SK-N-SH treated with all-trans-retinoic acid at 6 μM for 48 hours (cell line): ENCODE results near the gene FAM3B.

Experiments
- ATAC-seq: fragments of 200-7000 bp; cut with Tn5 transposase; 3 replicates; pipeline ENCODE4 v1.9.1; 2020; ENCODE audit warnings: mild to moderate bottlenecking, moderate library complexity
- ARNTL ChIP-seq: fragments of 450-650 bp; formaldehyde crosslinking; IDR thresholded peaks from 2 replicates; pipeline ENCODE4 v1.5.0; 2020; ENCODE audit warnings: low read depth, mild to moderate bottlenecking, moderate library complexity, borderline replicate concordance
- BACH2 ChIP-seq: fragments of 250-450 bp; sonication (Bioruptor Pico); IDR thresholded peaks from 2 replicates; pipeline ENCODE4 v1.9.0; 2021; ENCODE audit warnings: mild to moderate bottlenecking, borderline replicate concordance
- CSDC2 ChIP-seq: fragments of 250-450 bp; sonication (Bioruptor Pico); IDR thresholded peaks from 2 replicates; pipeline ENCODE4 v1.5.0; 2020; ENCODE audit warnings: mild to moderate bottlenecking, moderate library complexity
- ESRRG ChIP-seq: fragments of 250-450 bp; sonication (Bioruptor Pico); IDR thresholded peaks from 2 replicates; pipeline ENCODE4 v1.6.1; 2021; ENCODE audit warnings: mild to moderate bottlenecking
- GLIS3 ChIP-seq: fragments of 250-450 bp; sonication (Bioruptor Pico); IDR thresholded peaks from 2 replicates; pipeline ENCODE4 v1.5.0; 2020; ENCODE audit warnings: mild to moderate bottlenecking, moderate library complexity
- ISL1 ChIP-seq: fragments of 250-450 bp; sonication (Bioruptor Pico); IDR thresholded peaks from 2 replicates; pipeline ENCODE4 v2.1.2; 2022; ENCODE audit warnings: mild to moderate bottlenecking, moderate library complexity
- OSR1 ChIP-seq: fragments of 250-450 bp; sonication (Bioruptor Pico); IDR thresholded peaks from 2 replicates; pipeline ENCODE4 v1.8.0; 2022; ENCODE audit warnings: moderate library complexity, mild to moderate bottlenecking, inconsistent platforms
- PPARA ChIP-seq: fragments of 250-450 bp; sonication (Bioruptor Pico); IDR thresholded peaks from 2 replicates; pipeline ENCODE4 v1.5.0; 2020; ENCODE audit warnings: mild to moderate bottlenecking, borderline replicate concordance
- RARB ChIP-seq: fragments of 250-450 bp; sonication (Bioruptor Pico); IDR thresholded peaks from 2 replicates; pipeline ENCODE4 v1.8.0; 2021; ENCODE audit warnings: mild to moderate bottlenecking, moderate library complexity
- SNAI2 ChIP-seq: fragments of 250-450 bp; sonication (Bioruptor Pico); IDR thresholded peaks from 2 replicates; pipeline ENCODE4 v1.5.0; 2020; ENCODE audit warnings: mild to moderate bottlenecking, moderate library complexity
- TCF4 ChIP-seq: fragments of 250-450 bp; sonication (Bioruptor Pico); IDR thresholded peaks from 2 replicates; pipeline ENCODE4 v1.8.0; 2021; ENCODE audit warnings: mild to moderate bottlenecking, moderate library complexity, borderline replicate concordance
- TOX ChIP-seq: fragments of 250-450 bp; sonication (Bioruptor Pico); IDR thresholded peaks from 2 replicates; pipeline ENCODE4 v1.8.0; 2021; ENCODE audit warnings: mild to moderate bottlenecking, moderate library complexity, borderline replicate concordance
- ZC3H10 ChIP-seq: fragments of 250-450 bp; sonication (Bioruptor Pico); IDR thresholded peaks from 2 replicates; pipeline ENCODE4 v1.5.1; 2021; ENCODE audit warnings: mild to moderate bottlenecking, moderate library complexity
- ZFP3 ChIP-seq: fragments of 250-450 bp; sonication (Bioruptor Pico); IDR thresholded peaks from 2 replicates; pipeline ENCODE4 v1.5.0; 2020; ENCODE audit warnings: mild to moderate bottlenecking, moderate library complexity
- ZFP30 ChIP-seq: fragments of 450-650 bp; formaldehyde crosslinking; IDR thresholded peaks from 2 replicates; pipeline ENCODE4 v1.5.0; 2022; ENCODE audit warnings: mild to moderate bottlenecking, moderate library complexity
- ZNF565 ChIP-seq: fragments of 450-650 bp; formaldehyde crosslinking; conservative IDR thresholded peaks from 2 replicates; pipeline ENCODE4 v1.5.0; 2020; ENCODE audit warnings: low read depth, mild to moderate bottlenecking, moderate library complexity
- ZNF70 ChIP-seq: fragments of 450-650 bp; formaldehyde crosslinking; IDR thresholded peaks from 2 replicates; pipeline ENCODE4 v1.5.0; 2020; ENCODE audit warnings: mild to moderate bottlenecking, moderate library complexity
- ZNF8 ChIP-seq: fragments of 450-650 bp; formaldehyde crosslinking; IDR thresholded peaks from 2 replicates; pipeline ENCODE4 v1.5.0; 2020; ENCODE audit warnings: mild to moderate bottlenecking, moderate library complexity
- TF ChIP-seq, protein P1 (sequence below): fragments of 250-450 bp; sonication (Bioruptor Pico); IDR thresholded peaks from 2 replicates; pipeline ENCODE4 v1.5.0; 2020; ENCODE audit warnings: mild to moderate bottlenecking, moderate library complexity
- TF ChIP-seq, protein P2 (sequence below): fragments of 250-450 bp; sonication (Bioruptor Pico); IDR thresholded peaks from 2 replicates; pipeline ENCODE4 v1.8.0; 2021; ENCODE audit warnings: low read depth, mild to moderate bottlenecking, moderate library complexity, borderline replicate concordance
- TF ChIP-seq, protein P3 (sequence below): fragments of 250-450 bp; sonication (Bioruptor Pico); IDR thresholded peaks from 2 replicates; pipeline ENCODE4 v1.5.1; 2020; ENCODE audit warnings: low read depth, mild to moderate bottlenecking, moderate library complexity
- TF ChIP-seq, protein P4 (sequence below): fragments of 250-450 bp; sonication (Bioruptor Pico); IDR thresholded peaks from 2 replicates; pipeline ENCODE4 v1.5.1; 2021; ENCODE audit warnings: mild to moderate bottlenecking, moderate library complexity
- TF ChIP-seq, protein P5 (sequence below): fragments of 250-450 bp; sonication (Bioruptor Pico); IDR thresholded peaks from 2 replicates; pipeline ENCODE4 v1.8.0; 2020; ENCODE audit warnings: mild to moderate bottlenecking, moderate library complexity, borderline replicate concordance

Gene FAM3B

DNA sequence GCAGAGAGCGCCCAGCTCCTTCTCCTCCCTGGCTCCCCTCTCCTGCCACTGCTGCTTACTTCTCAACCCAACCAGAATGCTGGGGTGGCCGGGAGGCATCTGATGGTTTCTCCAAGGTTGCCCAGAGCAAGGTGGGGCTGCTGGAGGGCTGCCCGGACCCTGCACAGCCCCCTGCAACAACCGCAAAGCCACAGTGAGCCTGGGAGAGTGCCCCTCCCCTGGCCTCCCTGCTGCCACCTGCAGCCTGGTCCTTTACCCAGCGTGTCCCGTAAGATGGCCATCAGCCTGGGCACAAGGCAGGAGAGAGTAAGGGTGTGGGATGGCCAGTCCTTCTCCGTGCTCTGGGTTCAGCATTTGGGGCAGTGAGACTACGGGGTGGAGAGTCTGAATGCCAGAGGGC is 62.2 kb downstream of the FAM3B start:
- TF ChIP-seq PPARA (CRISPR knock-in tag): no peak
- TF ChIP-seq, protein P1, sequence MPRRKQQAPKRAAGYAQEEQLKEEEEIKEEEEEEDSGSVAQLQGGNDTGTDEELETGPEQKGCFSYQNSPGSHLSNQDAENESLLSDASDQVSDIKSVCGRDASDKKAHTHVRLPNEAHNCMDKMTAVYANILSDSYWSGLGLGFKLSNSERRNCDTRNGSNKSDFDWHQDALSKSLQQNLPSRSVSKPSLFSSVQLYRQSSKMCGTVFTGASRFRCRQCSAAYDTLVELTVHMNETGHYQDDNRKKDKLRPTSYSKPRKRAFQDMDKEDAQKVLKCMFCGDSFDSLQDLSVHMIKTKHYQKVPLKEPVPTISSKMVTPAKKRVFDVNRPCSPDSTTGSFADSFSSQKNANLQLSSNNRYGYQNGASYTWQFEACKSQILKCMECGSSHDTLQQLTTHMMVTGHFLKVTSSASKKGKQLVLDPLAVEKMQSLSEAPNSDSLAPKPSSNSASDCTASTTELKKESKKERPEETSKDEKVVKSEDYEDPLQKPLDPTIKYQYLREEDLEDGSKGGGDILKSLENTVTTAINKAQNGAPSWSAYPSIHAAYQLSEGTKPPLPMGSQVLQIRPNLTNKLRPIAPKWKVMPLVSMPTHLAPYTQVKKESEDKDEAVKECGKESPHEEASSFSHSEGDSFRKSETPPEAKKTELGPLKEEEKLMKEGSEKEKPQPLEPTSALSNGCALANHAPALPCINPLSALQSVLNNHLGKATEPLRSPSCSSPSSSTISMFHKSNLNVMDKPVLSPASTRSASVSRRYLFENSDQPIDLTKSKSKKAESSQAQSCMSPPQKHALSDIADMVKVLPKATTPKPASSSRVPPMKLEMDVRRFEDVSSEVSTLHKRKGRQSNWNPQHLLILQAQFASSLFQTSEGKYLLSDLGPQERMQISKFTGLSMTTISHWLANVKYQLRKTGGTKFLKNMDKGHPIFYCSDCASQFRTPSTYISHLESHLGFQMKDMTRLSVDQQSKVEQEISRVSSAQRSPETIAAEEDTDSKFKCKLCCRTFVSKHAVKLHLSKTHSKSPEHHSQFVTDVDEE (CRISPR knock-in tag): no peak
- TF ChIP-seq ZC3H10 (CRISPR knock-in tag): no peak
- no peak for TF ChIP-seq ZNF565
- TF ChIP-seq TCF4: no peak
- TF ChIP-seq ZFP3: no peak
- TF ChIP-seq, protein P2, sequence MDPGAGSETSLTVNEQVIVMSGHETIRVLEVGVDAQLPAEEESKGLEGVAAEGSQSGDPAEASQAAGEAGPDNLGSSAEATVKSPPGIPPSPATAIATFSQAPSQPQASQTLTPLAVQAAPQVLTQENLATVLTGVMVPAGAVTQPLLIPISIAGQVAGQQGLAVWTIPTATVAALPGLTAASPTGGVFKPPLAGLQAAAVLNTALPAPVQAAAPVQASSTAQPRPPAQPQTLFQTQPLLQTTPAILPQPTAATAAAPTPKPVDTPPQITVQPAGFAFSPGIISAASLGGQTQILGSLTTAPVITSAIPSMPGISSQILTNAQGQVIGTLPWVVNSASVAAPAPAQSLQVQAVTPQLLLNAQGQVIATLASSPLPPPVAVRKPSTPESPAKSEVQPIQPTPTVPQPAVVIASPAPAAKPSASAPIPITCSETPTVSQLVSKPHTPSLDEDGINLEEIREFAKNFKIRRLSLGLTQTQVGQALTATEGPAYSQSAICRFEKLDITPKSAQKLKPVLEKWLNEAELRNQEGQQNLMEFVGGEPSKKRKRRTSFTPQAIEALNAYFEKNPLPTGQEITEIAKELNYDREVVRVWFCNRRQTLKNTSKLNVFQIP: no peak
- no peak for TF ChIP-seq BACH2 (CRISPR knock-in tag)
- TF ChIP-seq, protein P3, sequence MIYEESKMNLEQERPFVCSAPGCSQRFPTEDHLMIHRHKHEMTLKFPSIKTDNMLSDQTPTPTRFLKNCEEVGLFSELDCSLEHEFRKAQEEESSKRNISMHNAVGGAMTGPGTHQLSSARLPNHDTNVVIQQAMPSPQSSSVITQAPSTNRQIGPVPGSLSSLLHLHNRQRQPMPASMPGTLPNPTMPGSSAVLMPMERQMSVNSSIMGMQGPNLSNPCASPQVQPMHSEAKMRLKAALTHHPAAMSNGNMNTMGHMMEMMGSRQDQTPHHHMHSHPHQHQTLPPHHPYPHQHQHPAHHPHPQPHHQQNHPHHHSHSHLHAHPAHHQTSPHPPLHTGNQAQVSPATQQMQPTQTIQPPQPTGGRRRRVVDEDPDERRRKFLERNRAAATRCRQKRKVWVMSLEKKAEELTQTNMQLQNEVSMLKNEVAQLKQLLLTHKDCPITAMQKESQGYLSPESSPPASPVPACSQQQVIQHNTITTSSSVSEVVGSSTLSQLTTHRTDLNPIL (CRISPR knock-in tag): no peak
- TF ChIP-seq, protein P4, sequence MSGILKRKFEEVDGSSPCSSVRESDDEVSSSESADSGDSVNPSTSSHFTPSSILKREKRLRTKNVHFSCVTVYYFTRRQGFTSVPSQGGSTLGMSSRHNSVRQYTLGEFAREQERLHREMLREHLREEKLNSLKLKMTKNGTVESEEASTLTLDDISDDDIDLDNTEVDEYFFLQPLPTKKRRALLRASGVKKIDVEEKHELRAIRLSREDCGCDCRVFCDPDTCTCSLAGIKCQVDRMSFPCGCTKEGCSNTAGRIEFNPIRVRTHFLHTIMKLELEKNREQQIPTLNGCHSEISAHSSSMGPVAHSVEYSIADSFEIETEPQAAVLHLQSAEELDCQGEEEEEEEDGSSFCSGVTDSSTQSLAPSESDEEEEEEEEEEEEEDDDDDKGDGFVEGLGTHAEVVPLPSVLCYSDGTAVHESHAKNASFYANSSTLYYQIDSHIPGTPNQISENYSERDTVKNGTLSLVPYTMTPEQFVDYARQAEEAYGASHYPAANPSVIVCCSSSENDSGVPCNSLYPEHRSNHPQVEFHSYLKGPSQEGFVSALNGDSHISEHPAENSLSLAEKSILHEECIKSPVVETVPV (CRISPR knock-in tag): no peak
- no peak for TF ChIP-seq ISL1 (CRISPR knock-in tag)
- TF ChIP-seq, protein P5, sequence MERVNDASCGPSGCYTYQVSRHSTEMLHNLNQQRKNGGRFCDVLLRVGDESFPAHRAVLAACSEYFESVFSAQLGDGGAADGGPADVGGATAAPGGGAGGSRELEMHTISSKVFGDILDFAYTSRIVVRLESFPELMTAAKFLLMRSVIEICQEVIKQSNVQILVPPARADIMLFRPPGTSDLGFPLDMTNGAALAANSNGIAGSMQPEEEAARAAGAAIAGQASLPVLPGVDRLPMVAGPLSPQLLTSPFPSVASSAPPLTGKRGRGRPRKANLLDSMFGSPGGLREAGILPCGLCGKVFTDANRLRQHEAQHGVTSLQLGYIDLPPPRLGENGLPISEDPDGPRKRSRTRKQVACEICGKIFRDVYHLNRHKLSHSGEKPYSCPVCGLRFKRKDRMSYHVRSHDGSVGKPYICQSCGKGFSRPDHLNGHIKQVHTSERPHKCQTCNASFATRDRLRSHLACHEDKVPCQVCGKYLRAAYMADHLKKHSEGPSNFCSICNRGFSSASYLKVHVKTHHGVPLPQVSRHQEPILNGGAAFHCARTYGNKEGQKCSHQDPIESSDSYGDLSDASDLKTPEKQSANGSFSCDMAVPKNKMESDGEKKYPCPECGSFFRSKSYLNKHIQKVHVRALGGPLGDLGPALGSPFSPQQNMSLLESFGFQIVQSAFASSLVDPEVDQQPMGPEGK: no peak
- TF ChIP-seq TOX (CRISPR knock-in tag): no peak
- no peak for TF ChIP-seq ZNF8 (CRISPR knock-in tag)
- no peak for TF ChIP-seq ZFP30
- no peak for TF ChIP-seq ESRRG (CRISPR knock-in tag)
- no peak for TF ChIP-seq GLIS3 (CRISPR knock-in tag)
- TF ChIP-seq RARB (CRISPR knock-in tag): no peak
- no peak for TF ChIP-seq ARNTL (CRISPR knock-in tag)
- no peak for ATAC-seq

- ATAC-seq: no peak
- TF ChIP-seq TOX (CRISPR knock-in tag) (no peak), GLIS3 (CRISPR knock-in tag) (no peak), ZNF8 (CRISPR knock-in tag) (no peak), BACH2 (CRISPR knock-in tag) (no peak), PPARA (CRISPR knock-in tag) (no peak), SNAI2 (CRISPR knock-in tag) (no peak), OSR1 (CRISPR knock-in tag) (no peak), CSDC2 (CRISPR knock-in tag) (no peak), ZNF70 (CRISPR knock-in tag) (no peak), ISL1 (CRISPR knock-in tag) (no peak), ZC3H10 (CRISPR knock-in tag) (no peak)
- TF ChIP-seq, protein P2: no peak
- TF ChIP-seq, protein P5: no peak
- TF ChIP-seq, protein P4 (CRISPR knock-in tag): no peak
- TF ChIP-seq, protein P1 (CRISPR knock-in tag): no peak
These were observed 63.3 kb downstream of the FAM3B start for GRCh38 chr21:41379901-41380300.
